ENCODE results near the gene FAM174C. TPM values are rescaled to one million over a fixed set of nuclear protein-coding genes. Genes with fewer than 3 reads are reported as not detected.

FAM174C gene
- total RNA-seq, 3 donors from 2014 or later, result 34.2 to 40.1 (median 39.8) TPM

DNA sequence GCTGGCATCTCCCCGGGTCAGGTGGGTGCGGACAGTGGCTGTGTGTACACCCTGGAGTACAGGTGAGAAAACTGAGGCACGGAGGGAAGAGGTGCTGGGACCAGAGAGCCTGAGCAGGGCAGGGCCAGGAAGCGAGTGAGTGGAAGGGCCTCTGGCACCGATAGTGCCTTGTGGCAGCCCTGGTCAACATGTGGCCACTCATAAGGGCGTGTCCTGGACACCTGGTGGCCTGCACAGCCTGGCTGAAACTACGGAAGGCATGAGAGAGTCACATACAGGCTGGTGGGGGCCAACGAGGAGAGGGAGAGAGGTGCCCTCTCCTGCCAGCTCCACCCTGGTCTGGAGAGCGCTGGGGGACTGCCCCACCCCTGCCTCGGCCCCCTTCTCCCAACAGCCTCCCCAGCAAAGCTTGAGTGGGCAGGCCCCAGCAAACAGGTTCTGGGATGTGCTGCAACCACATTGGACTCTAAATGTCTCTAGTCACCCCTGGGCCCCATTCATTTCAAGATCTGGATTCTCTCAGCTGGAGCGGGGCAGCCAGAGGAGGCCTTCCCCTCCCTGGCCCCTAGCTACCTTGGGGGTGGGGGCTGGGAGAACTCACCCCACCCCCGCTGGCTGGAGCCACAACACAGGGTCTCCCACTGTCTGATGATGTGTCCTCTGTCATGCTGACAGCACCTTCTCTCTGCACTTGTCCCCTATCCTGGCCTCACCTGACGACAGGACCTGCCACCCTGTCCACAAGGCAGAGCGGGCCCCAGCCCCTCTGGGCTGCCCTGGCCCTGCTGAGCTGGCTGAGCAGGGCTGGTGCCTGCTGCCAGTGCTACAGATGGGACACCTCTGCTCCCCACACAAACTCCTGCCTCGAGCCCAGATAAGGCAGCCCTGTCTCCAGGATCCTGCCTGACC is 43.3 kb upstream of the FAM174C start:
- H3K4me1 ChIP-seq (ENCODE audit: low read depth), result peaks cover 22% of the 10 kb centered on the region
- no peak for DNase-seq
- no peaks in the 10 kb centered on the region for H3K9me3 ChIP-seq
- peak; percentile 54 for ATAC-seq
- H3K4me3 ChIP-seq, result no peak overlapping the region
- intact Hi-C loops (cut with DNase I, micrococcal nuclease), result no loop called here
- TF ChIP-seq, protein P1, sequence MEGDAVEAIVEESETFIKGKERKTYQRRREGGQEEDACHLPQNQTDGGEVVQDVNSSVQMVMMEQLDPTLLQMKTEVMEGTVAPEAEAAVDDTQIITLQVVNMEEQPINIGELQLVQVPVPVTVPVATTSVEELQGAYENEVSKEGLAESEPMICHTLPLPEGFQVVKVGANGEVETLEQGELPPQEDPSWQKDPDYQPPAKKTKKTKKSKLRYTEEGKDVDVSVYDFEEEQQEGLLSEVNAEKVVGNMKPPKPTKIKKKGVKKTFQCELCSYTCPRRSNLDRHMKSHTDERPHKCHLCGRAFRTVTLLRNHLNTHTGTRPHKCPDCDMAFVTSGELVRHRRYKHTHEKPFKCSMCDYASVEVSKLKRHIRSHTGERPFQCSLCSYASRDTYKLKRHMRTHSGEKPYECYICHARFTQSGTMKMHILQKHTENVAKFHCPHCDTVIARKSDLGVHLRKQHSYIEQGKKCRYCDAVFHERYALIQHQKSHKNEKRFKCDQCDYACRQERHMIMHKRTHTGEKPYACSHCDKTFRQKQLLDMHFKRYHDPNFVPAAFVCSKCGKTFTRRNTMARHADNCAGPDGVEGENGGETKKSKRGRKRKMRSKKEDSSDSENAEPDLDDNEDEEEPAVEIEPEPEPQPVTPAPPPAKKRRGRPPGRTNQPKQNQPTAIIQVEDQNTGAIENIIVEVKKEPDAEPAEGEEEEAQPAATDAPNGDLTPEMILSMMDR (IDR thresholded peaks at IDR 0.05), result no peak
- H3K36me3 ChIP-seq (ENCODE audit: low read depth), result peaks cover 3% of the 10 kb centered on the region

DNA sequence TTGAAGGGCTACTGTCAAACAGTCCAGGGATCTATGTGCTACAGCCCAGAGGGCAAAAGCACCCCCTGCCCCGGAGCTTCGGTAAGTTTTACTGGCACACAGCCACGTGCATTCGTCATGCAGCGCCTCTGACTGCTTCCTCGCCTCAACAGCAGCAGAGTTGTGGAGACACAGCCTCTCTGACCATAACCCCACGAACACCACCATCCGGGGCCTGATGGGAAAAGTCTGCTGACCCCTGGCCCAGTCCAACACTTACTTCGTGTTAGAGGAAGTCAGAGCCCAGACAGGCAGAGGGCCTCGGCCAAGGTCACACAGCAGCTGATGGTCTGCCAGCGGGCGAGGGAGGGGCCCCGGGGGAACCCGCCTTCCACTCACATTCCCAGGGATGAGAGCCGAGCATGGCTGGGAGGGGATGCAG is 42.7 kb upstream of the FAM174C start:
- peaks cover 1% of the 10 kb centered on the region for H3K36me3 ChIP-seq (ENCODE audit: low read depth)
- peak; percentile 24 for ATAC-seq
- no peaks in the 10 kb centered on the region for H3K9me3 ChIP-seq
- no peak overlapping the region for H3K4me3 ChIP-seq
- no peak for DNase-seq
- intact Hi-C loops (cut with DNase I, micrococcal nuclease), result no loop called here
- H3K4me1 ChIP-seq (ENCODE audit: low read depth), result peaks cover 27% of the 10 kb centered on the region
- TF ChIP-seq, protein P1 (IDR thresholded peaks at IDR 0.05), result no peak

DNA sequence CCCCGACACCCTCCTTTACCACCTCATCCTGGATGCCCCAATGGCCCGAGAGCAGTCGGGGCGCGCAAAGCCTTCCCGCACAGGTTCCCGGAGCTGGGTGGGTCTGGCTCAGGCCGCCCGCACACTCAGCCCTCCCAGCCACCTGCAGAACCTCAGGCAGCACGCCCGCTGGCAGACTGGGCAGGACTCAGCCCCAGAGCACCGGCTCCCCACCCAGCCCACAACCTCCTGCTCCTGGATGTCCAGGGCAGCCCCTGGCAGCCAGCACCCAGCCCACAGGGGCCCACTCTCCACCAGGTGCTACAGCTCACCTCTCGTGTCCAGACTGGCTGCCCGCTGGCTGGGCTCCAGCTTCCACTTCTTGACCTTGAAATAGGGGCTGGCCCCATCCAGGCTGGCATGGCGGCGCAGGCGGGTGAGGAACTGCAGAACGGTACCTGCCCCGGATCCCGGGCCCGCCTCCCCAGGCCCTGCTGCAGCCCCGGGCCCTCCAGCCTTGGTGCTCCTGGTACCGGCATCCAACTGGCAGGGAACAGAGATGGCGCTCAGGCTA is 42.1 kb upstream of the FAM174C start:
- ATAC-seq, result peak; percentile 25
- TF ChIP-seq, protein P1 (IDR thresholded peaks at IDR 0.05), result no peak
- intact Hi-C loops (cut with DNase I, micrococcal nuclease), result no loop called here

DNA sequence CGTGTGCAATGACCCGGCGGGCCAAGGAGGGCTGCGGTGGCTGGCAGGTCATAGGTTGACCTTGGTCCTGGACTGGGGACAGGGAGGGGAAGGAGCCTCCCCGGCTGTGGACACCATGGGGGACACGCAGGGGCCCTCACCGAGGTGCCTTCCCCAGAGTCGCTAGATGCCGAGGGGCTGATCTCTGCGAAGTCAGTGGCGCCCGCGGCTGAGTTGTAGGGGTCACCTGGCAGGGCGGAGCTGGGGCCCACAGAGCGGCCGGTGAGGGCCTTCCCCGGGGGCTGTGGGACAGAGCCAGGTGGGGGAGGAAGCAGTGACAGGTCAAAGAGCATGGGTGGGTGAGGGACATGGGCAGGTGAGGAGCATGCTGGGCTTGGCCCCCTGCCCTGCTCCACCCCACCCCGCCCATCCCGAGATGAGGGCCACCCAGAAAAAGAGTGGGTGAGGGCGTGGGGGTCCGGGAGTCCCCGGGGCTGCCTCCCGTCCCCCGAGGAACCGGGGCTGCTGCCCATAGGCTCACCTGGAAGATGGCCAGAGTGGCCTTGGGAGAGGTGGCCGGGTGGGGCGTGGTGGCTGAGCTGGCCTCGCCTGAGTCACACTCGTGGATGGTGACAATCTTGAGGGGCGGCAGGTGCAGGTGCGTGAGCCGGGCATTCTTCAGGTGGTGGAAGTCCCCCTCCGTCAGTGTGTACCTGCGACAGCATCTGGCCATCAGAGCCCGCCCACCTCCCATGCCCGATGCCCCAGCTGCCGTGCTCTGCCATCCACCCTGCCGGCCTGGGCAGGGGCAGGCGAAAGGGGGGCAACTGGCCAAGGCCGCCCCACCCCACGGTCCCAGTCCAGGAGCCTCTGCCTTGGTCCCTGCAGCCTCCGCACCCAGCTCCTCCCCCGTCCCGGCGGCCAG is 41.0 kb upstream of the FAM174C start:
- Histone ChIP-seq H3K4me3 (no peak overlapping the region), H3K9me3 (no peaks in the 10 kb centered on the region), H3K4me1 (ENCODE audit: low read depth) (peaks cover 27% of the 10 kb centered on the region), H3K36me3 (ENCODE audit: low read depth) (no peaks in the 10 kb centered on the region)
- ATAC-seq (peak; percentile 15), DNase-seq (no peak)
- TF ChIP-seq, protein P1 (IDR thresholded peaks at IDR 0.05), result no peak
- intact Hi-C loops (cut with DNase I, micrococcal nuclease), result no loop called here

More for the DNA sequence above, 42.1 kb upstream of the FAM174C start:
- no peaks in the 10 kb centered on the region for H3K9me3 ChIP-seq
- H3K36me3 ChIP-seq (ENCODE audit: low read depth), result no peaks in the 10 kb centered on the region
- peaks cover 27% of the 10 kb centered on the region for H3K4me1 ChIP-seq (ENCODE audit: low read depth)
- no peak overlapping the region for H3K4me3 ChIP-seq
- DNase-seq, result no peak

DNA sequence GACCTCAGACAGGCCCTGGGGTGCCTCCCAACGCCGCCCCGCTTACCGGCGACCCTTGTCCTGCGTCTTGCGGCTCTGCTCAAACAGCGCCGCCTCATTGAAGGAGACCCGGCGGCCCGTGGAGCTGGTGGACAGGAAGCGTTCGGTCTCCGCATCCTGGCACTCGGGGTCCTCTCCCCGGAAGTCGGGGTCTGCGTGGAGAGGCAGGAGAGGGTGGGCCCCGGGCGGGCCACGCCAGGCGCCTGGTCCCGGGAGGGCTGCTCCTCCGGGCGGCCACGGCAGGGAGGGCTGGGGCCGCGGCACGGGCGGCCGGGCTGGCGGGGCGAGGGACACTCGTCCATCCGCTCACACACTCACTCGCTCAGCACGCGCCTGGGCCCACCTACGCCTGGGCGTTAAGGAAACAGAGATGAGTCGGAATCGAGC is 40.4 kb upstream of the FAM174C start:
- DNase-seq (no peak), ATAC-seq (no peak)
- H3K9me3 ChIP-seq, result no peaks in the 10 kb centered on the region
- H3K4me3 ChIP-seq, result no peak overlapping the region
- intact Hi-C loops (cut with DNase I, micrococcal nuclease), result no loop called here
- TF ChIP-seq, protein P1 (IDR thresholded peaks at IDR 0.05), result no peak
- H3K4me1 ChIP-seq (ENCODE audit: low read depth), result peaks cover 27% of the 10 kb centered on the region
- H3K36me3 ChIP-seq (ENCODE audit: low read depth), result no peaks in the 10 kb centered on the region

Measured in mucosa of descending colon (tissue), 3 donors.